Cardiac septum (tissue), 1 donor: ENCODE results near the gene TDRD12. TPM values are rescaled to one million over a fixed set of nuclear protein-coding genes. Genes with fewer than 3 reads are reported as not detected.

Source experiments
- DNase-seq: peaks from one replicate; pipeline ENCODE4 v3.0.0-alpha.2; 2020; ENCODE audit warnings: low spot score
- intact Hi-C: fragments of 100-400 bp; cut with DNase I; formaldehyde crosslinking; loops from one replicate; pipeline ENCODE4 v1.14.0; 2022
- total RNA-seq: library from RNA; stranded (reverse); fragmentation: NEBNext Ultra II Directional; extraction: Animal tissue kit (Norgen Biotek cat#: 25700); gene quantifications from one replicate; pipeline ENCODE4 v1.2.1, GENCODE V29; 2021
- donor health status: DM: no; HTN: no; CAD: no.

Gene TDRD12
- total RNA-seq, 1 donor from 2014 or later = 0.16 TPM

GRCh38 chr19:32873247-32873959, 153.8 kb downstream of the TDRD12 start:
- no peak for DNase-seq
- intact Hi-C loops = no loop called here

- no peak for DNase-seq
- intact Hi-C loops = no loop called here
These were observed 155.0 kb downstream of the TDRD12 start for GRCh38 chr19:32874605-32875004.

- intact Hi-C loops = no loop called here
- no peak for DNase-seq
These were observed 155.9 kb downstream of the TDRD12 start for GRCh38 chr19:32875428-32875827.

GRCh38 chr19:32876236-32876918, 156.8 kb downstream of the TDRD12 start:
- intact Hi-C loops = no loop called here
- no peak for DNase-seq

- no peak for DNase-seq
- intact Hi-C loops = no loop called here
These were observed 157.3 kb downstream of the TDRD12 start for GRCh38 chr19:32876919-32877285.

Other genes with a start within 250 kb of the TDRD12 start
- 111 TPM for gene PDCD5, start 138.6 kb upstream of the TDRD12 start, total RNA-seq
- gene ANKRD27, start 44.6 kb upstream of the TDRD12 start, total RNA-seq = 24.7 TPM
- 1.5 TPM for gene RGS9BP, start 43.9 kb upstream of the TDRD12 start, total RNA-seq
- gene NUDT19, start 27.9 kb upstream of the TDRD12 start, total RNA-seq = 15.3 TPM
- not detected for gene SLC7A9, start 150.0 kb downstream of the TDRD12 start, total RNA-seq